NCI-H446 treated with DMSO at 0.1 percent for 48 hours (cell line): ENCODE results near the gene LIPT1.
"Not testable (repeated sequence)": the region's sequence is repeated elsewhere in the genome, so short reads cannot be mapped to it uniquely, and the experiment has no call there.

Source experiments
- DNase-seq: peaks from one replicate; lab custom pipeline; 2025; lab: John Stamatoyannopoulos, UW

LIPT1 gene

DNA sequence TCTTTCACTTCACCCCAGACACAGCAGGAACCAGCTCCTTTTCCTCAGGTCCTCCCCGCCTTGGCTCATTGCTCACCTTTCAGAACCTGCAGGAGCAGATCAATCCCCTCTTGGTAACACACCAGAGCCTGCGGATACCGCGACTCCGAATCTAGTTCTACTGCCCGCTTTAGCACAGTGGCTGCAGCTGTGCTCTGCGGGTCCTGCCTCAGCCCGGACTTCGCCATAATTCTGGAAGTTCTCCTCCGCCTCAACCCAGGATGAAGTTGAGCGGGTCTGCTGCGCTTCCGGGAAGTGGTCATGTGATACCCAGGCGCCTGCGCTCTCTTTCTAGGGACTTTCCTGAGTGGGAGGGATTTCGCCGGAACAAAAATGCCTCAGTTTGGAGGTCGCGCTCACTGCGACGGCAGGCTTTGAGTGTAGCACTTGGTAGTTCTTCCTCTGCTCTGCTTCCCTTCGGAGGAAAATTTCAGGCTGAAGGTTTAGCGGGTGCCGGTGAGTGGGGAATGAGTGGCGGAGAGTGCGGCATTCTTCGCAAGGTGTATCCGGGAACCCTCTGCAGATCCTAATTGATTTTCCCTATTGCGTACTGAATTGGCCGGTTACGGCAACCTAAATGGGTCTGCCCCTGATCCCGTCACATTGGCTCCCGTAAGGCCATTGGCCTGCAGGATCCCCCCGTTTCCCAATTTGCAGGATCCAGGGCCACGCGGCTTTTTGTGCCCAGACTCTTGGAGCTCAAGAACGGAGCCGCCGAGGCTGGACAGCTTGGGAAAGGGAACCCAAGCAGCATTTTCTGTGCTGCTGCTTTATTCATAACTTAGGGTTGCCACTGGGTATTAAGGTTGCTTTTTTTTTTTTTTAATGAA, 26.2 kb downstream of the LIPT1 start, which contains the start of the genes MITD1 and MRPL30:
Gene MITD1, minus strand, starts transcription at position 304 of the 869 bp plus-strand sequence. Its CDS starts 77 bp downstream, at position 227.
Gene MRPL30, plus strand, starts transcription at position 430 of the 869 bp plus-strand sequence. CDS start 5,020 bp downstream, outside the sequence.
- peak; percentile 92 for DNase-seq

GRCh38 chr2:99181624-99182000, 26.8 kb downstream of the LIPT1 start:
- no peak for DNase-seq

DNA sequence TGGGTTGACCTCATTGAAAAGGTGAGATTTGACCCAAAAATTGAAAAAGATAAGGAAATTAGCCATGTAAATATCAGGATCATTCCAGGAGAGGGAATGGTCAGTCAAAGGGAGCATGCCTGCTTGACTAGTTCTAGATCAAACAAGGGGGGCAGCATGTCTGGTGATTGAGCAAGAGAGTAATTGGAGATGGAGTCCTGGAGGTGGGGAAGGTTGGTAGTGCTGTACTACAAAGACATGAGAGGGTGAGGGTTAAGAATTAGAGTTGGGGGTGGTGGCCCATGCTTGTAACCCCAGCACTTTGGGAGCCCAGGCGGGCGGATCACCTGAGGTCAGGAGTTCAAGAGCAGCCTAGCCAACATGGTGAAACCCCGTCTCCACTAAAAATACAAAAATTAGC, 28.3 kb downstream of the LIPT1 start:
- DNase-seq, result no peak

DNA sequence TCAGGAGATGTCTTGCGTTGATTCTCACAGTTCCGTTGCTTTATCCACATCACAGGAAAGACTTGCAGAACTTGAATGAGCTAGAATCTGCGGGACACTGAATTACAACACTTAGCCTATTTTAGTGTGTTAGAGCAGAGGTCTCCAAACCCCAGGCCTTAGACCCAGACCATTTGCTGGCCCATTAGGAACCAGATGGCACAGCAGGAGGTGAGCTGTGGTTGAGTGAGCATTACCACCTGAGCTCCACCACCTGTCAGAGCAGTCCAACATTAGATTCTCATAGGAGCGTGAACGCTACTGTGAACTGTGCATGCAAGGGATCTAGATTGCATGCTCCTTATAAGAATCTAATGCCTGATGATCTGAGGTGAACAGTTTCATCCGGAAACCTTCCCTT, 30.0 kb downstream of the LIPT1 start:
- no peak for DNase-seq

- no peak for DNase-seq
Observed at GRCh38 chr2:99187011-99187410, 32.2 kb downstream of the LIPT1 start.

- no peak for DNase-seq
Observed at GRCh38 chr2:99188357-99188756, 33.6 kb downstream of the LIPT1 start.

DNA sequence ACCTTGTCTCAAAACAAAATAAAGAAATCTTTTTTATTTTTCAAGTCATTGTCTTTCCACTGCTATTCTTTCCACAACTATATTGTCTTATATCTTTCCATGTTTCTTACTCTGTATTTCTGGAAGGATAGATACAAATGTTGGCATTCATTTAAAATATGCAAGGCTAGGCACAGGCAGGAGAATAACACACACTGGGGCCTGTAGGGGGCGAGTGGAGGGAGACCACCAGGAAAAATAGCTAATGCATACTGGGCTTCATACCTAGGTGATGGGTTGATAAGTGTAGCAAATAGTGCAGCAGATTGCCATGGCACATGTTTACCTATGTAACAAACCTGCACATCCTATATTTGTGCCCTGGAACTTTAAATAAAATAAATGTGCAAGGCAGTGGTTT, 35.8 kb downstream of the LIPT1 start:
- DNase-seq, result no peak

DNA sequence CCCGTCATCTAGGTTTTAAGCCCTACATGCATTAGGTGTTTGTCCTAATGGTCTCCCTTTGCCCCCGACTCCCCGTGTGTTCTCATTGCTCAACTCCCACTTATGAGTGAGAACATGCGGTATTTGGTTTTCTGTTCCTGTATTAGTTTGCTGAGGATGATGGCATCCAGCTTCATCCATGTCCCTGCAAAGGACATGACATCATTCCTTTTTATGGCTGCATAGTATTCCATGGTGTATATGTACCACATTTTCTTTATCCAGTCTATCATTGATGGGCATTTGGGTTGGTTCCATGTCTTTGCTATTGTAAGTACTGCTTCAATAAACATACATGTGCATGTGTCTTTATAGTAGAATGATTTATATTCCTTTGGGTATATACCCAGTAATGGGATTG, 37.6 kb downstream of the LIPT1 start:
- DNase-seq, result not testable (repeated sequence)

DNA sequence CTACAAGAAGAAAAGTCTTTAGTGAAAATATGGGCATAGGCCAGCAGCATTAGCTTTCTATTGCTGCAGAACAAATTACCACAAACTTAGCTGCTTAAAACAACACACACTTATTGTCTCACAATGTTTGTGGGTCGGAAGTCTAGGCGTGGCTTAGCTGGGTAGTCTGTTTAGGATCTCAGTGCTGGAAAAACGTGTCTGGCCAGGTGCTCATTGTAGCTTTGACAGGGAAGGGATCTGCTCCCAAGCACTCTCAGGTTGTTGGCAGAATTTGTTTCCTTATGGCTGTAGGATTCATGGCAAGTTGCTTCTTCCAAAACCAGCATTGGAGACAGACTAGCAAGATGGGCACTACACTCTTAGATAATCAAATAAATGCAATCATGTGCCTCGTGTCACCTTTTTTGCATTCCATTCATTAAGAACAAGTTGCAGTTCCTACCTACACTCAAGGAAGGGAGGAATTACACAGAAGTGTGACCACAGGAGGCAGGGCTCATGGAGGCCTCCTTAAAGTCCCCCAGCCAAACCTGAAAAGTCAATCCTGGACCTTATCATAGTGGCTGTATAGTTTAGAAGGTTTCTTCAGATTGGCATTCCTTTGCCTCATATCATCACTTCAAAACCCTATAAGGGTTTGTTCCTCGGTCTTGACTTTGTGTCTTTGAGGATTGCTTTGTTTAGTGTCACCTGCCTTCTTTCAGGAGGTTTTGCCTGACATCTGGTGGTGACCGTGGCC, 43.5 kb downstream of the LIPT1 start:
- DNase-seq, result no peak

DNA sequence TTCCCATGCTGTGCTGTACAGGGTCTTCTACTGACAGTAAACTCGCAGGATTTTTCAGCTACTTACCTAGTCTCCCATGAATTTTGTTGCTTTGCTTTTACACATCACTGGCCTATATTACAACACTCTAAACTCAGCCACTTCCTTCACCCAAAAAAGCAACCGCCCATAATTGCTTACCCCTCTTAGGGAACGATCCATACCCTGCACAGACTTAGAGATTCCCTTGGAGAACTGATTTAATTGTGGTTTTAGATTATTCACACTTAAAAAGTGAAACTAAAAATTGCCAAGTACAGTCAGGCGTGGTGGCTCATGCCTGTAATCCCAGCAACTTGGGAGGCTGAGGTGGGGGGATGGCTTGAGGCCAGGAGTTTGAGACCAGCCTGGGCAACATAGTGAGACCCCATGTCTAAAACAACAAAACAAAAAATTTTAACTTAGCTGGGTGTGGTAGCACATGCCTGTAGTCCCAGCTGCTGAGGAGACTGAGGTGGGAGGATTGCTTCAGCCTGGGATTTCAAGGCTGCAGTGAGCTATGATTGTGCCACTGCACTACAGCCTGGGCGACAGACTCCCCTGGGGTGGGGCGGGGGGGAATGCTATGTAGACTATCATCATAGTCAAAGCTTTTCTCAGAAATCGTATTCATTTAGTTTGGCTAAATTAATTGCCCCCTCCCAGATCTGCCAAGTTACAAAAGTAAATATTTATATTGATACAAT, 45.5 kb downstream of the LIPT1 start:
- DNase-seq, result no peak

- DNase-seq, result no peak
Observed at GRCh38 chr2:99201959-99202678, 47.4 kb downstream of the LIPT1 start.

DNA sequence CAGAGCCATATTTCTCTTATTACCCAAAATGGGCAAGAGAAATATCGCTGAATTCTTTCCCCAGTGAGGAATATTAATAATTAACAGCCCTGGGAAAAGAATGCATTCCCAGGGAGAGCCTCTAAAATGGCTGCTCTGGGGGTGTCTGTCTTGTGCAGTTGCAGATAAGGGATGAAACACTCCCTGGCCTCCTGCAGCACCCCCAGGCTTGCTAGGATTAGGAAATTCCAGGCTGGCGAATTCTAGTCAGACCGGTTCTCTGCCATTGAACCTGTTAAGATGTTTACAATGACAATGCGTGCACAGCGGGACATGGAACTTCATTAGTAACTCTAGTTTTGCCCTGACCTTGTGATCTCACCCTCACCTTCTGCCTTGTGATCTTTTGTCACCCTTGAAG, 50.7 kb downstream of the LIPT1 start:
- no peak for DNase-seq
